A673 (cell line): ENCODE measurements around the gene RNPEPL1.

Source experiments
- EZH2 ChIP-seq: fragments of 200-600 bp; sonication (generic); IDR thresholded peaks from 2 replicates; pipeline ENCODE4 v1.6.1; 2017; ENCODE audit warnings: borderline replicate concordance, low read depth, mild to moderate bottlenecking, mixed read lengths, antibody characterized with exemption, low read length; ENCODE audit not compliant: poor library complexity, severe bottlenecking
- TF ChIP-seq, protein P1 (sequence below): fragments of 300-800, 200-600 bp; sonication (generic); conservative IDR thresholded peaks from 2 replicates; pipeline ENCODE4 v1.5.1; 2017; ENCODE audit warnings: low read depth, mild to moderate bottlenecking, antibody characterized with exemption, low read length, moderate library complexity, mixed read lengths

DNA sequence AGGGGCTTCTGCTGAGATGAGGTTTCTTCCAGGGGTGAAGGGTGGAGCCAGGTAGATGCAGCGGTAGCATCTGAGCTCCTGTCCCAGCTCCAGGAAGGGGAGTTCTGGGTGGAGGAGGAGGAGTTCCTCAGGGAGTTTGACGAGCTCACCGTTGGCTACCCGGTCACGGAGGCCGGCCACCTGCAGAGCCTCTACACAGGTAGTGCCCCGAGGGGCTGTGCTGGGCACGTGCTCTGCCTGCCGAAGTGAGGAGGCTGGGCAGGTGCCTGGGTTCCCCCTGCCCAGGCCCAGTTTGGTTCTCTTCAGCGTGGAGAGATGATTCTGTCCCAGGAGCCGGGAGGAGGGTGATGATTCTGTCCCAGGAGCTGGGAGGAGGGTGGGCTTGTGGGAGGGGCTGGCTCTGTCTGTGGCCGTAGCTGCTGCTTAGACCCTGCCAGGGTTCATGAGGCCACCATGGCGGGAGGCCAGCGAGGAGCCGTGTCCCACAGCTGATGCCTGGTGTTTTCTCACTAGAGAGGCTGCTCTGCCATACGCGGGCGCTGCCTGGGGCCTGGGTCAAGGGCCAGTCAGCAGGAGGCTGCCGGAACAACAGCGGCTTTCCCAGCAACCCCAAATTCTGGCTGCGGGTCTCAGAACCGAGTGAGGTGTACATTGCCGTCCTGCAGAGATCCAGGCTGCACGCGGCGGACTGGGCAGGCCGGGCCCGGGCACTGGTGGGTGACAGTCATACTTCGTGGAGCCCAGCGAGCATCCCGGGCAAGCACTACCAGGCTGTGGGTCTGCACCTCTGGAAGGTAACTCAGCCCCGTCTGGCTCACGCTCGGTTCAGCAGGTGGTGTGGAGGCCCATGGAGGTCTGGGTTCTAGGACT is 26.5 kb downstream of the RNPEPL1 start:
- TF ChIP-seq, protein P1, sequence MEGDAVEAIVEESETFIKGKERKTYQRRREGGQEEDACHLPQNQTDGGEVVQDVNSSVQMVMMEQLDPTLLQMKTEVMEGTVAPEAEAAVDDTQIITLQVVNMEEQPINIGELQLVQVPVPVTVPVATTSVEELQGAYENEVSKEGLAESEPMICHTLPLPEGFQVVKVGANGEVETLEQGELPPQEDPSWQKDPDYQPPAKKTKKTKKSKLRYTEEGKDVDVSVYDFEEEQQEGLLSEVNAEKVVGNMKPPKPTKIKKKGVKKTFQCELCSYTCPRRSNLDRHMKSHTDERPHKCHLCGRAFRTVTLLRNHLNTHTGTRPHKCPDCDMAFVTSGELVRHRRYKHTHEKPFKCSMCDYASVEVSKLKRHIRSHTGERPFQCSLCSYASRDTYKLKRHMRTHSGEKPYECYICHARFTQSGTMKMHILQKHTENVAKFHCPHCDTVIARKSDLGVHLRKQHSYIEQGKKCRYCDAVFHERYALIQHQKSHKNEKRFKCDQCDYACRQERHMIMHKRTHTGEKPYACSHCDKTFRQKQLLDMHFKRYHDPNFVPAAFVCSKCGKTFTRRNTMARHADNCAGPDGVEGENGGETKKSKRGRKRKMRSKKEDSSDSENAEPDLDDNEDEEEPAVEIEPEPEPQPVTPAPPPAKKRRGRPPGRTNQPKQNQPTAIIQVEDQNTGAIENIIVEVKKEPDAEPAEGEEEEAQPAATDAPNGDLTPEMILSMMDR = no peak
- TF ChIP-seq EZH2 = no peak
